Mesendoderm (in vitro differentiated cells): ENCODE data around the gene PCSK6.

Experiments
- DNase-seq: peaks from one replicate; pipeline ENCODE4 v3.0.0; 2013
- H2AK5ac ChIP-seq: 2 replicates; pipeline ENCODE4 v1.6.1; 2013; ENCODE audit warnings: low read length, inconsistent platforms
- H2BK120ac ChIP-seq: 2 replicates; pipeline ENCODE4 v1.6.1; 2013; ENCODE audit warnings: low read depth, mild to moderate bottlenecking, low read length, moderate library complexity, mixed read lengths
- H2BK15ac ChIP-seq: replicated peaks from 2 replicates; pipeline ENCODE4 v1.6.1; 2013; ENCODE audit warnings: low read depth, mild to moderate bottlenecking, moderate library complexity
- H2BK5ac ChIP-seq: 2 replicates; pipeline ENCODE4 v1.6.1; 2013; ENCODE audit warnings: low read length, inconsistent platforms
- H3K18ac ChIP-seq: 2 replicates; pipeline ENCODE4 v1.6.1; 2013; ENCODE audit warnings: mild to moderate bottlenecking, low read length, mixed read lengths
- H3K23ac ChIP-seq: one replicate; pipeline ENCODE4 v1.6.1; 2013; ENCODE audit warnings: low read length
- H3K27ac ChIP-seq: 2 replicates; pipeline ENCODE4 v1.5.1; 2013; ENCODE audit warnings: low read depth, mild to moderate bottlenecking, inconsistent platforms, low read length, moderate library complexity
- H3K27me3 ChIP-seq: 2 replicates; pipeline ENCODE4 v1.6.1; 2013; ENCODE audit warnings: low read length, control low read depth, mild to moderate bottlenecking, inconsistent platforms; ENCODE audit not compliant: insufficient read depth, poor library complexity
- H3K36me3 ChIP-seq: 2 replicates; pipeline ENCODE4 v1.6.1; 2013; ENCODE audit warnings: low read length, inconsistent platforms; ENCODE audit not compliant: control insufficient read depth, insufficient read depth
- H3K4ac ChIP-seq: one replicate; pipeline ENCODE4 v1.6.1; 2013; ENCODE audit warnings: low read depth, mild to moderate bottlenecking, low read length, moderate library complexity
- H3K4me1 ChIP-seq: 2 replicates; pipeline ENCODE4 v1.6.1; 2013; ENCODE audit warnings: low read depth, low read length, inconsistent platforms; ENCODE audit not compliant: control insufficient read depth
- H3K4me2 ChIP-seq: 2 replicates; pipeline ENCODE4 v1.6.1; 2013; ENCODE audit warnings: low read length
- H3K4me3 ChIP-seq: 2 replicates; pipeline ENCODE4 v1.5.1; 2013; ENCODE audit warnings: mild to moderate bottlenecking, low read length
- H3K56ac ChIP-seq: one replicate; pipeline ENCODE4 v1.6.1; 2013; ENCODE audit warnings: low read length
- H3K79me1 ChIP-seq: 2 replicates; pipeline ENCODE4 v1.6.1; 2013; ENCODE audit warnings: low read length, inconsistent platforms
- H3K79me2 ChIP-seq: 2 replicates; pipeline ENCODE4 v1.6.1; 2013; ENCODE audit warnings: mild to moderate bottlenecking, low read length; ENCODE audit not compliant: control insufficient read depth, insufficient read depth
- H3K9ac ChIP-seq: 2 replicates; pipeline ENCODE4 v1.6.1; 2013; ENCODE audit warnings: low read length, inconsistent platforms
- H4K5ac ChIP-seq: one replicate; pipeline ENCODE4 v1.6.1; 2013; ENCODE audit warnings: low read length
- H4K8ac ChIP-seq: one replicate; pipeline ENCODE4 v1.6.1; 2013; ENCODE audit warnings: low read depth, mild to moderate bottlenecking, control low read depth, low read length, moderate library complexity
- WGBS: extraction: QIAGEN DNeasy Blood & Tissue Kit; methylation state at CpG from one replicate; pipeline ENCODE4 v1.1.7; 2013; ENCODE audit warnings: low lambda C conversion rate, missing lambda C conversion rate; ENCODE audit not compliant: insufficient coverage; ENCODE audit errors: extremely low coverage; 5-methylcytosine and 5-hydroxymethylcytosine counted together

Gene PCSK6

GRCh38 chr15:101264911-101265641 is 224.4 kb downstream of the PCSK6 start:
- H3K9ac ChIP-seq, result no peak overlapping the region
- no peak overlapping the region for H4K8ac ChIP-seq
- no peak overlapping the region for H3K4ac ChIP-seq
- H3K4me2 ChIP-seq, result no peak overlapping the region
- H3K4me3 ChIP-seq, result no peak overlapping the region
- no peak overlapping the region for H2AK5ac ChIP-seq
- H3K27me3 ChIP-seq, result no peaks in the 10 kb centered on the region
- no peak overlapping the region for H2BK15ac ChIP-seq
- H3K36me3 ChIP-seq, result no peaks in the 10 kb centered on the region
- H3K4me1 ChIP-seq, result peaks cover 5% of the 10 kb centered on the region
- H2BK5ac ChIP-seq, result no peak overlapping the region
- no CpG with 5 or more reads among the region's 17 CpGs for WGBS
- no peaks in the 10 kb centered on the region for H3K79me2 ChIP-seq
- H3K18ac ChIP-seq, result no peak overlapping the region
- H2BK120ac ChIP-seq, result no peak overlapping the region
- DNase-seq, result no peak
- no peak overlapping the region for H3K56ac ChIP-seq
- H3K27ac ChIP-seq, result no peak overlapping the region
- no peak overlapping the region for H4K5ac ChIP-seq
- H3K79me1 ChIP-seq, result no peaks in the 10 kb centered on the region
- H3K23ac ChIP-seq, result no peak overlapping the region

DNA sequence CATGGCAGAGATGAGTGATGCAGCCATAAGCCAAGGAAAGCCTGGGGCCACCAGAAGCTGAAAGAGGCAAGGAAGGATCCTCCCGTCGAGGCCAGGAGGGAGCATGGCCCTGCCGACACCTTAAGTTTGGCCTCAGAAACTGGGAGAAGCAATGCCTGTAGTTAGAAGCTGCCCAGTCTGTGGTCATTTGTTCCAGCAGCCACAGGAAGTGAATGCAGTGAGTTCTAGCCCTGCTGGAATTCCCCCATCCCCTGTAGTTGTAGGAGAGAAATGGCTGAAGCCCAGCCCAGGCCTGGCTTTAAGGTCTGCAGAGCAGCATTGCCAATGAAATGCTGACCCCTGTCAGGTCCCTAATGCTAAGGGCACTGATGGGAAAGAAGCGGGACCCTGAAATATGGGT is 225.5 kb downstream of the PCSK6 start:
- Histone ChIP-seq H3K4me3 (no peak overlapping the region), H3K18ac (no peak overlapping the region), H4K8ac (no peak overlapping the region), H3K9ac (no peak overlapping the region), H4K5ac (no peak overlapping the region), H3K27me3 (no peaks in the 10 kb centered on the region), H3K23ac (no peak overlapping the region), H3K56ac (no peak overlapping the region), H2BK120ac (no peak overlapping the region), H3K4ac (no peak overlapping the region), H3K79me1 (no peaks in the 10 kb centered on the region), H3K79me2 (no peaks in the 10 kb centered on the region), H3K4me1 (peaks cover 5% of the 10 kb centered on the region), H2AK5ac (no peak overlapping the region), H3K4me2 (no peak overlapping the region), H2BK15ac (no peak overlapping the region), H2BK5ac (no peak overlapping the region), H3K27ac (no peak overlapping the region), H3K36me3 (no peaks in the 10 kb centered on the region)
- no peak for DNase-seq
- WGBS, result no CpG with 5 or more reads among the region's 4 CpGs

GRCh38 chr15:101262551-101262950 is 227.0 kb downstream of the PCSK6 start:
- Histone ChIP-seq H3K4ac (no peak overlapping the region), H3K79me1 (no peaks in the 10 kb centered on the region), H2BK5ac (no peak overlapping the region), H3K27me3 (no peaks in the 10 kb centered on the region), H3K4me3 (no peak overlapping the region), H3K4me2 (no peak overlapping the region), H3K23ac (no peak overlapping the region), H4K8ac (no peak overlapping the region), H3K36me3 (no peaks in the 10 kb centered on the region), H3K27ac (no peak overlapping the region), H4K5ac (no peak overlapping the region), H3K9ac (no peak overlapping the region), H2BK15ac (no peak overlapping the region), H3K4me1 (peaks cover 5% of the 10 kb centered on the region), H3K18ac (no peak overlapping the region), H3K56ac (no peak overlapping the region), H2AK5ac (no peak overlapping the region), H2BK120ac (no peak overlapping the region), H3K79me2 (no peaks in the 10 kb centered on the region)
- WGBS, result no CpG with 5 or more reads among the region's 4 CpGs
- no peak for DNase-seq

- no peaks in the 10 kb centered on the region for H3K36me3 ChIP-seq
- no peak overlapping the region for H4K5ac ChIP-seq
- H4K8ac ChIP-seq, result no peak overlapping the region
- H3K4me1 ChIP-seq, result no peaks in the 10 kb centered on the region
- peak; percentile 65 for DNase-seq
- H3K4me2 ChIP-seq, result no peak overlapping the region
- H2BK5ac ChIP-seq, result no peak overlapping the region
- no peak overlapping the region for H3K4me3 ChIP-seq
- peak overlapping the region; percentile 22 for H3K56ac ChIP-seq
- H2BK120ac ChIP-seq, result no peak overlapping the region
- H3K27ac ChIP-seq, result no peak overlapping the region
- no peaks in the 10 kb centered on the region for H3K27me3 ChIP-seq
- no peak overlapping the region for H3K9ac ChIP-seq
- H3K79me1 ChIP-seq, result no peaks in the 10 kb centered on the region
- no peak overlapping the region for H2BK15ac ChIP-seq
- no peak overlapping the region for H3K23ac ChIP-seq
- H2AK5ac ChIP-seq, result no peak overlapping the region
- no peaks in the 10 kb centered on the region for H3K79me2 ChIP-seq
- no peak overlapping the region for H3K4ac ChIP-seq
- WGBS, result no CpG with 5 or more reads among the region's 11 CpGs
- no peak overlapping the region for H3K18ac ChIP-seq
Observed at GRCh38 chr15:101258238-101259144, 231.0 kb downstream of the PCSK6 start.

DNA sequence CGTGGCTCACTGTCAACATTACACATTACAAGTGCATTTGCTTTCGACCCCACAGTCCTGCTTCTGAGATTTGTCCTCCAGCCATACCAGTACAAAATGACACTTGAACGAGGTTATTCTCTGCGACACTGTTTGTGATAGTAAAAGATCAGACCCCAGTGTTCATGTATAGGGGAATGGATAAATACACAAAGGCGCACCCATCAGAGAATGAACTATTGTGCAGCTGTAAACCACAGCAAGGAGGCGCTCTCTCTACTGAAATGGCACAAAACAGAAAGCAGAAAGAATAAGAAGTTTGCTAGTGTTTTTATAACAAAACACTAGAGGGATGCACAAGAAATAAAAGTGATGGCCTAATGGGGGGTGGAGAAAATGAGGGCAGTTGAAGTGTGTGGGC is 232.8 kb downstream of the PCSK6 start:
- Histone ChIP-seq H3K4me2 (no peak overlapping the region), H2AK5ac (no peak overlapping the region), H3K27ac (no peak overlapping the region), H3K4ac (no peak overlapping the region), H3K9ac (no peak overlapping the region), H3K23ac (no peak overlapping the region), H3K79me1 (no peaks in the 10 kb centered on the region), H3K56ac (no peak overlapping the region), H3K36me3 (no peaks in the 10 kb centered on the region), H3K18ac (no peak overlapping the region), H3K79me2 (no peaks in the 10 kb centered on the region), H3K27me3 (no peaks in the 10 kb centered on the region), H2BK120ac (no peak overlapping the region), H2BK15ac (no peak overlapping the region), H4K5ac (no peak overlapping the region), H2BK5ac (no peak overlapping the region), H4K8ac (no peak overlapping the region), H3K4me1 (no peaks in the 10 kb centered on the region), H3K4me3 (no peak overlapping the region)
- DNase-seq, result no peak
- no CpG with 5 or more reads among the region's 6 CpGs for WGBS
